Measurements from ENCODE around the gene AKR7A2.

Gene AKR7A2

GRCh38 chr1:19313961-19314882 is 2.3 kb upstream of the AKR7A2 start:
- no peak overlapping the region for H3K4me3 ChIP-seq (ENCODE audit: extremely low read depth, insufficient read depth, low read length, poor library complexity, severe bottlenecking)
- H3K4me1 ChIP-seq (ENCODE audit: control insufficient read depth, insufficient read depth, low read length, poor library complexity, severe bottlenecking) = peaks cover 21% of the 10 kb centered on the region
- no peak overlapping the region for H3K27ac ChIP-seq (ENCODE audit: low read depth, low read length, severe bottlenecking)
- H3K36me3 ChIP-seq (ENCODE audit: control insufficient read depth, insufficient read depth, low read length) = peaks cover 35% of the 10 kb centered on the region
- 93 to 98% methylated on average over 5 to 6 of the region's 10 CpGs for WGBS, 2 experiments (ENCODE audit: insufficient coverage in 2 of 2)
- no peaks in the 10 kb centered on the region for H3K9me3 ChIP-seq (ENCODE audit: control insufficient read depth, low read length)

DNA sequence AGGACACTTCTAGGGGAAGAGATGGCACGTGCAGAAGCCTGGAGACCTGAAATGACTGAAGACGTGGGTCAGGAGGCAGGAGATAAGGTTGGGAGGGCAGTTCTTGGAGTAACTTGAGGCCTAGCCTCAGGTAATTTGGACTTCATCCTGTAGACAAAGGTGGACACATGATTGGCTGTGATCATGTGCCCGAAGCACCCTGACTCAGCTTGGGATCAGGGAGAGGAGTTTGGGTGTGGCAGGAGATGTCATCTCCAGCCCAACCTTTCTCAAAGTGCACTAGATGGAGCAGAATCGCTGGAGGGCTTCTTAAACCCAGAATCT is 1.7 kb upstream of the AKR7A2 start:
- no peak overlapping the region for H3K27ac ChIP-seq (ENCODE audit: low read depth, low read length, severe bottlenecking)
- no peak overlapping the region for H3K4me3 ChIP-seq (ENCODE audit: extremely low read depth, insufficient read depth, low read length, poor library complexity, severe bottlenecking)
- H3K9me3 ChIP-seq (ENCODE audit: control insufficient read depth, low read length) = no peaks in the 10 kb centered on the region
- peaks cover 33% of the 10 kb centered on the region for H3K36me3 ChIP-seq (ENCODE audit: control insufficient read depth, insufficient read depth, low read length)
- peaks cover 21% of the 10 kb centered on the region for H3K4me1 ChIP-seq (ENCODE audit: control insufficient read depth, insufficient read depth, low read length, poor library complexity, severe bottlenecking)
- WGBS, 2 experiments (ENCODE audit: insufficient coverage in 2 of 2) = 83 to 100% methylated on average over 4 of the region's 4 CpGs

GRCh38 chr1:19312782-19313635 is 1.1 kb upstream of the AKR7A2 start:
- H3K27ac ChIP-seq (ENCODE audit: low read depth, low read length, severe bottlenecking) = peak overlapping the region; percentile 77
- peak overlapping the region; percentile 84 for H3K4me3 ChIP-seq (ENCODE audit: extremely low read depth, insufficient read depth, low read length, poor library complexity, severe bottlenecking)
- WGBS, 2 experiments (ENCODE audit: insufficient coverage in 2 of 2) = 57 to 61% methylated on average over 13 to 20 of the region's 20 CpGs
- H3K36me3 ChIP-seq (ENCODE audit: control insufficient read depth, insufficient read depth, low read length) = peaks cover 34% of the 10 kb centered on the region
- H3K4me1 ChIP-seq (ENCODE audit: control insufficient read depth, insufficient read depth, low read length, poor library complexity, severe bottlenecking) = peaks cover 21% of the 10 kb centered on the region
- no peaks in the 10 kb centered on the region for H3K9me3 ChIP-seq (ENCODE audit: control insufficient read depth, low read length)

- peak overlapping the region; percentile 41 for H3K27ac ChIP-seq (ENCODE audit: low read depth, low read length, severe bottlenecking)
- no peaks in the 10 kb centered on the region for H3K9me3 ChIP-seq (ENCODE audit: control insufficient read depth, low read length)
- H3K4me1 ChIP-seq (ENCODE audit: control insufficient read depth, insufficient read depth, low read length, poor library complexity, severe bottlenecking) = peaks cover 21% of the 10 kb centered on the region
- peaks cover 38% of the 10 kb centered on the region for H3K36me3 ChIP-seq (ENCODE audit: control insufficient read depth, insufficient read depth, low read length)
- WGBS, 2 experiments (ENCODE audit: insufficient coverage in 2 of 2) = 0 to 1% methylated on average over 28 to 29 of the region's 29 CpGs
- H3K4me3 ChIP-seq (ENCODE audit: extremely low read depth, insufficient read depth, low read length, poor library complexity, severe bottlenecking) = peak overlapping the region; percentile 84
Observed at GRCh38 chr1:19311503-19311930, 427 bp downstream of the AKR7A2 start.

DNA sequence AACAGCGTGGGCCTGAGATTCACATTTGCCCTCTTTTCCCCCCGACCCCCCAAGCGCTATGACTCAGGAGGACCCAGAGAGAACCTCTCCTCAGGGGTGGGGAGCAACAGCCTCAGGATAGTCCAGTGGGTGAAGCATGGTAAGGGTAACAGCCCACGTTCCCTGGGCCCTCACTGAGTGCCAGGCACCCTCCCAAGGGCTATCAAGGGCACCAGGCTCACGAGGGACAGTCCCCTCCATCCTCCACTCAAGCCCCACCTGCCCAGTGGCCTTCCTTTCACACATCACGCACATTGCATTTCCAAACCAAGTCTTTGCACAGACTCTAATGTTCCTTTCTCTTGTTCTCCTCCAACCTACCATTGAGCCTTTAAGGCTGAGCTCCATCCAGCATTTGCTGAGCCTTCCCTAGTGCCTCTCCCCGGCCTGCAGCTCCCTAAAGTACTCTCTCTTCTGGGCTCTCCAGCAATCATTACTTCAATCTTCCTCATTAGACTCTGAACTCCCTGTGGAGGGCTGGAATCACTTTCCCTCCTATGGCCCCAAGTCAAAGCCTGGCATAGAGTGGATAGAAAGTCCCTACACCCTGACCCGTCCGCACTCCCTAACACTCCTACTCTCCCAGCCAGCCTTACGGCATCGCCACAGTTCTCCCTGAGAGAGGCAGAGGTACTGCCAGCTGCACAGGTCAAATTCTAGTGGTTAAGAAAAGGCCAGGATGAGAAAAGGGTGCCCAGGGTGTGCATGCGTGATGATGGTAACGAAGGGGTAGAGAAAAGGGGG is 1.0 kb downstream of the AKR7A2 start:
- Histone ChIP-seq H3K9me3 (ENCODE audit: control insufficient read depth, low read length) (no peaks in the 10 kb centered on the region), H3K36me3 (ENCODE audit: control insufficient read depth, insufficient read depth, low read length) (peaks cover 39% of the 10 kb centered on the region), H3K4me1 (ENCODE audit: control insufficient read depth, insufficient read depth, low read length, poor library complexity, severe bottlenecking) (peaks cover 19% of the 10 kb centered on the region), H3K4me3 (ENCODE audit: extremely low read depth, insufficient read depth, low read length, poor library complexity, severe bottlenecking) (peak overlapping the region; percentile 84), H3K27ac (ENCODE audit: low read depth, low read length, severe bottlenecking) (no peak overlapping the region)
- WGBS, 2 experiments (ENCODE audit: insufficient coverage in 2 of 2) = 59 to 62% methylated on average over 8 of the region's 13 CpGs

DNA sequence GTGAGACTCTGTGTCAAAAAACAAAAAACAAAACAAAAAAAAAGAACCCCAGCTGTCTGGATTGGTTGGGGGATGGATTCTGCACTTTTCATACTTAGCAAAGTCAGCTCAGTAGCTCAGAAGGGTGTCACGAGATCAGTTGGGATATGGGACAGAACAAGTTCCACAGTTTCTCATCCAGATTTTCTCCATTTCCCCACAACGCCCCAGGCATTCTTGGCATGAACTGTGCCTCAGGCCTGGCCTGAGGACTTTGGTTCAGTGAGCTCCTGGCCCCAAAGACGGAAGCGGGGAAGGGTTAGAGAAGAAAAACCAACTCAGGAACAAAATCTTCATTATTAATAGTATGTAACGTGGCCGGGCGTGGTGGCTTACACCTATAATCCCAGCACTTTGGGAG is 1.9 kb downstream of the AKR7A2 start:
- Histone ChIP-seq H3K36me3 (ENCODE audit: control insufficient read depth, insufficient read depth, low read length) (peaks cover 47% of the 10 kb centered on the region), H3K27ac (ENCODE audit: low read depth, low read length, severe bottlenecking) (no peak overlapping the region), H3K9me3 (ENCODE audit: control insufficient read depth, low read length) (no peaks in the 10 kb centered on the region), H3K4me1 (ENCODE audit: control insufficient read depth, insufficient read depth, low read length, poor library complexity, severe bottlenecking) (peaks cover 12% of the 10 kb centered on the region), H3K4me3 (ENCODE audit: extremely low read depth, insufficient read depth, low read length, poor library complexity, severe bottlenecking) (no peak overlapping the region)
- WGBS, 2 experiments (ENCODE audit: insufficient coverage in 2 of 2) = 100% methylated on average over 1 of the region's 7 CpGs; no CpG with 5 or more reads in 1 of the 2 experiments

- H3K4me1 ChIP-seq (ENCODE audit: control insufficient read depth, insufficient read depth, low read length, poor library complexity, severe bottlenecking) = peaks cover 12% of the 10 kb centered on the region
- no peak overlapping the region for H3K27ac ChIP-seq (ENCODE audit: low read depth, low read length, severe bottlenecking)
- H3K9me3 ChIP-seq (ENCODE audit: control insufficient read depth, low read length) = no peaks in the 10 kb centered on the region
- peaks cover 51% of the 10 kb centered on the region for H3K36me3 ChIP-seq (ENCODE audit: control insufficient read depth, insufficient read depth, low read length)
- no peak overlapping the region for H3K4me3 ChIP-seq (ENCODE audit: extremely low read depth, insufficient read depth, low read length, poor library complexity, severe bottlenecking)
- 100% methylated on average over 5 of the region's 6 CpGs for WGBS, 2 experiments (ENCODE audit: insufficient coverage in 2 of 2)
Observed at GRCh38 chr1:19309123-19309813, 2.7 kb downstream of the AKR7A2 start.

DNA sequence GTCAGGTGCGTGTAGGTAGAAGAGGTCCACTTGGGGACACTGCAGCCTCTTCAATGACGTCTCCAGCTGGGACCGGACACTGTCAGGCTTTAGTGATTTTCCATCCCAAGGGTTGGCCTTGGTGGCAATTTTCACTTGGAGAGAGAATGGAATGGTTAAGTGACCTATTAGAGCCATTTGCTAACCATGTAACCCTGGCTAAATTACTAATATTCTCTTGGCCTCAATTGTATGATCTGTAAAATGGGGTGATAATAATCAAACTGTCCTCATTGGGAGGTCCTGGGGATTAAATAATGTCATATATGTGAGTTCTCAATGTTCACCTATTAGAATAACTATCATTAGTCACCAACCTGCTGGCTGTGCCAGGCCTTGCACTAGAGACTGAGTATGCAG is 3.4 kb downstream of the AKR7A2 start:
- H3K27ac ChIP-seq (ENCODE audit: low read depth, low read length, severe bottlenecking) = no peak overlapping the region
- peaks cover 54% of the 10 kb centered on the region for H3K36me3 ChIP-seq (ENCODE audit: control insufficient read depth, insufficient read depth, low read length)
- peaks cover 9% of the 10 kb centered on the region for H3K4me1 ChIP-seq (ENCODE audit: control insufficient read depth, insufficient read depth, low read length, poor library complexity, severe bottlenecking)
- H3K4me3 ChIP-seq (ENCODE audit: extremely low read depth, insufficient read depth, low read length, poor library complexity, severe bottlenecking) = no peak overlapping the region
- WGBS, 2 experiments (ENCODE audit: insufficient coverage in 2 of 2) = 85% methylated on average over 3 of the region's 3 CpGs; no CpG with 5 or more reads in 1 of the 2 experiments
- no peaks in the 10 kb centered on the region for H3K9me3 ChIP-seq (ENCODE audit: control insufficient read depth, low read length)

DNA sequence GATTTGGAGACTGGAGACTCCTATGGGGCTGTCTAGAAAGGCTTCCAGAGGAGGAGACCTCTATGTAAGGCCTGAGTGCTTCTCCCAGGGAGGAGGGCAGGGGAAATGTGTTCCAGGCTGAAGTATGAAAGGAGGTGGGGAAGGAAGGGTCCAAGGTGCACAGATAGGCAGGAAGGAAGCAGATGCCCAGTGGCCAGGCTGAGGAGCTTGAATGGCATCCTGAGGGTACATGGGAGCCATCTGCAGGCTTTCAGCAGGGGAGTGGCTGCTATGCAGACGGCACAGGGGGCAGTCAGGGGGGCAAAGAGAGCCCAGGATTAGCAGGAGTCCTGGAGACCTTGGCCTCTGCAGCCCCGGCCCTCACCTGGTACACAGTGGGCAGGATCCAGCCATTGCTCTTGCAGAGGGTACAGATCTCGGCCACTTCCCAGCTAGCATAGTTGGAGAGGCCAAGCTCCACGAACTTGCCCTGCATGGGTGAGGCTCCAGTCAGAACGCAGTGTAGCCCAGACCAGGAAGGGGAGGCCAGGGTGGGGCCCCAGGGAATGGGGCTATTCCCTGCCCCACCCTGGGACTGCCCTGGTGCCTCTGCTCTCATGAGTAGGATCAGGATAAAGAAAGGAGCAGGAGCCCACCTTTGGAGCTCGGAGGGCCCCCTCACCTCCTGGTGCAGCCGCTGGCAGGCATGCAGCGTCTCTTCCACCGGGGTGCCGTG is 4.0 kb downstream of the AKR7A2 start:
- Histone ChIP-seq H3K36me3 (ENCODE audit: control insufficient read depth, insufficient read depth, low read length) (peaks cover 59% of the 10 kb centered on the region), H3K27ac (ENCODE audit: low read depth, low read length, severe bottlenecking) (no peak overlapping the region), H3K9me3 (ENCODE audit: control insufficient read depth, low read length) (no peaks in the 10 kb centered on the region), H3K4me1 (ENCODE audit: control insufficient read depth, insufficient read depth, low read length, poor library complexity, severe bottlenecking) (peaks cover 5% of the 10 kb centered on the region), H3K4me3 (ENCODE audit: extremely low read depth, insufficient read depth, low read length, poor library complexity, severe bottlenecking) (no peak overlapping the region)
- WGBS, 2 experiments (ENCODE audit: insufficient coverage in 2 of 2) = 96 to 99% methylated on average over 9 to 10 of the region's 10 CpGs
